A549 (cell line): ENCODE measurements around the gene IDH3G. TPM values are rescaled to one million over a fixed set of nuclear protein-coding genes. Genes with fewer than 3 reads are reported as not detected.

ENCODE experiments used
- ATAC-seq, 2 experiments: fragments of 200-7000 bp in 1 of 2; fragments of >200 bp in 1 of 2; cut with Nextera tagmentation in 1 of 2; cut with Tn5 transposase in 1 of 2; 3 replicates each; pipeline versions ENCODE4 v1.8.0 to v1.9.1; 2018 to 2020; ENCODE audit warnings: mild to moderate bottlenecking in 1 of 2, moderate library complexity in 1 of 2
- CTCF ChIA-PET: fragments of 300-600 bp; sonication (Branson Sonifier 250); formaldehyde crosslinking; extraction: SDS; loops from one replicate; lab custom pipeline; 2021; ENCODE audit warnings: antibody characterized with exemption, inconsistent platforms; lab: Yijun Ruan, JAX
- POLR2A ChIA-PET: fragments of 350-600 bp; formaldehyde crosslinking; extraction: SDS; loops from one replicate; lab custom pipeline; 2021; ENCODE audit warnings: antibody characterized with exemption, inconsistent platforms; lab: Yijun Ruan, JAX
- DNase-seq, 2 experiments: peaks; one replicate each; pipeline versions ENCODE4 v3.0.0 to v3.0.0-alpha.2; 2011 to 2016; ENCODE audit warnings: low read depth in 1 of 2, low spot score in 1 of 2
- FAIRE-seq: peaks from 2 replicates; lab custom pipeline; 2011; peaks lifted over from hg19 to GRCh38; lab: Jason Lieb, UNC
- H3K27ac ChIP-seq, 2 experiments: fragments of >200 bp; sonication (Bioruptor Twin); formaldehyde crosslinking; 3 replicates each; pipeline ENCODE4 v1.5.1; 2016 to 2017
- H3K4me1 ChIP-seq: fragments of >200 bp; sonication (Bioruptor Twin); formaldehyde crosslinking; 3 replicates; pipeline ENCODE4 v1.6.1; 2016
- H3K4me2 ChIP-seq: fragments of >200 bp; sonication (Bioruptor Twin); formaldehyde crosslinking; 3 replicates; pipeline ENCODE4 v1.6.1; 2016
- H3K4me3 ChIP-seq: fragments of >200 bp; sonication (Bioruptor Twin); formaldehyde crosslinking; 3 replicates; pipeline ENCODE4 v1.5.1; 2016
- H3K9me3 ChIP-seq: fragments of >200 bp; sonication (Bioruptor Twin); formaldehyde crosslinking; 3 replicates; pipeline ENCODE4 v1.6.1; 2016
- BHLHE40 ChIP-seq: IDR thresholded peaks from 2 replicates; pipeline ENCODE4 v1.6.1; 2012; ENCODE audit warnings: low read depth, low read length, inconsistent platforms
- CBX8 ChIP-seq: fragments of 200-600 bp; sonication (generic); IDR thresholded peaks from 2 replicates; pipeline ENCODE4 v1.6.1; 2016
- EP300 ChIP-seq, 2 experiments: fragments of >200 bp; sonication (Bioruptor Twin); formaldehyde crosslinking; IDR thresholded peaks; 2 replicates in 1 of 2; 3 replicates in 1 of 2; pipeline ENCODE4 v1.6.1; 2016 to 2017
- HES2 ChIP-seq: fragments of >200 bp; sonication (Bioruptor Twin); formaldehyde crosslinking; IDR thresholded peaks from 2 replicates; pipeline ENCODE4 v1.6.1; 2016
- HOXB13 ChIP-seq: fragments of 250-450 bp; sonication (Bioruptor Pico); IDR thresholded peaks from 2 replicates; pipeline ENCODE4 v1.5.0; 2020; ENCODE audit warnings: low read depth, mild to moderate bottlenecking, moderate library complexity
- HOXB5 ChIP-seq: fragments of 250-450 bp; sonication (Bioruptor Pico); IDR thresholded peaks from 2 replicates; pipeline ENCODE4 v1.5.0; 2020; ENCODE audit warnings: mild to moderate bottlenecking, moderate library complexity
- KDM1A ChIP-seq: fragments of 200-600 bp; sonication (generic); IDR thresholded peaks from 2 replicates; pipeline ENCODE4 v1.6.1; 2016; ENCODE audit warnings: low read depth, mild to moderate bottlenecking
- RAD21 ChIP-seq, 2 experiments: fragments of >200 bp in 1 of 2; sonication (Bioruptor Twin) in 1 of 2; formaldehyde crosslinking in 1 of 2; IDR thresholded peaks in 1 of 2; conservative IDR thresholded peaks in 1 of 2; 2 replicates in 1 of 2; 3 replicates in 1 of 2; pipeline ENCODE4 v1.6.1; 2012 to 2018; ENCODE audit warnings: inconsistent platforms in 1 of 2
- RARB ChIP-seq: fragments of 250-450 bp; sonication (Bioruptor Pico); IDR thresholded peaks from 2 replicates; pipeline ENCODE4 v1.8.0; 2021; ENCODE audit warnings: mild to moderate bottlenecking, moderate library complexity
- RCOR1 ChIP-seq: fragments of 150-350 bp; IDR thresholded peaks from 2 replicates; pipeline ENCODE4 v1.6.1; 2014; ENCODE audit warnings: antibody characterized with exemption, low read length, low read depth
- REST ChIP-seq: fragments of 200-600 bp; sonication (generic); IDR thresholded peaks from 2 replicates; pipeline ENCODE4 v1.6.1; 2016; ENCODE audit warnings: antibody characterized with exemption, mild to moderate bottlenecking, moderate library complexity
- RFX5 ChIP-seq: fragments of 450-650 bp; IDR thresholded peaks from 2 replicates; pipeline ENCODE4 v1.7.1; 2014; ENCODE audit warnings: antibody characterized with exemption, mild to moderate bottlenecking, moderate library complexity
- SREBF2 ChIP-seq: fragments of 450-650 bp; IDR thresholded peaks from 2 replicates; pipeline ENCODE4 v1.6.1; 2014; ENCODE audit warnings: mild to moderate bottlenecking, moderate library complexity
- ZFP36 ChIP-seq: fragments of 450-650 bp; IDR thresholded peaks from 2 replicates; pipeline ENCODE4 v1.6.1; 2014; ENCODE audit warnings: borderline replicate concordance; ENCODE audit not compliant: partially characterized antibody
- WGBS: methylation state at CpG from one replicate; pipeline ENCODE4 v1.1.6; 2017; ENCODE audit errors: missing lambda C conversion rate; 5-methylcytosine and 5-hydroxymethylcytosine counted together
- polyA plus RNA-seq, 4 experiments: library from polyadenylated mRNA; depleted of rRNA in 3 of 4; stranded (reverse); fragments of >200 nt; fragmentation: RNase III in 1 of 4; extraction: RNeasy Plus Mini Kit Qiagen cat#74134 plus additional on column Dnase treatment in 1 of 4; gene quantifications; 2 replicates in 3 of 4; 3 replicates in 1 of 4; pipeline ENCODE4 v1.2.3, GENCODE V29; 2011 to 2017
- TF ChIP-seq, protein P1 (sequence below): fragments of 450-650 bp; IDR thresholded peaks from 2 replicates; pipeline ENCODE4 v1.6.1; 2014; ENCODE audit warnings: antibody characterized with exemption
- TF ChIP-seq, protein P2 (sequence below): fragments of 250-450 bp; sonication (Bioruptor Pico); IDR thresholded peaks from 2 replicates; pipeline ENCODE4 v1.5.0; 2021; ENCODE audit warnings: mild to moderate bottlenecking, moderate library complexity, borderline replicate concordance
- TF ChIP-seq, protein P3 (sequence below): fragments of >200 bp; sonication (Bioruptor Twin); formaldehyde crosslinking; IDR thresholded peaks from 3 replicates; pipeline ENCODE4 v1.5.1; 2016

Gene IDH3G
- polyA plus RNA-seq, 2 of the 4 experiments (the other 2 are of a cell fraction) = 45.6 to 58.5 TPM

- TF ChIP-seq RARB (CRISPR knock-in tag) = no peak
- TF ChIP-seq, protein P1, sequence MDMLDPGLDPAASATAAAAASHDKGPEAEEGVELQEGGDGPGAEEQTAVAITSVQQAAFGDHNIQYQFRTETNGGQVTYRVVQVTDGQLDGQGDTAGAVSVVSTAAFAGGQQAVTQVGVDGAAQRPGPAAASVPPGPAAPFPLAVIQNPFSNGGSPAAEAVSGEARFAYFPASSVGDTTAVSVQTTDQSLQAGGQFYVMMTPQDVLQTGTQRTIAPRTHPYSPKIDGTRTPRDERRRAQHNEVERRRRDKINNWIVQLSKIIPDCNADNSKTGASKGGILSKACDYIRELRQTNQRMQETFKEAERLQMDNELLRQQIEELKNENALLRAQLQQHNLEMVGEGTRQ = no peak
- TF ChIP-seq BHLHE40 = no peak
- TF ChIP-seq RAD21 (conservative IDR thresholded peaks at IDR 0.05 in 1 of 2, IDR thresholded peaks at IDR 0.05 in 1 of 2) = no peak
- no peak for TF ChIP-seq ZFP36
- ChIA-PET POLR2A (no interaction called here), CTCF (no interaction called here)
- Histone ChIP-seq H3K27ac (no peak overlapping the region), H3K4me3 (no peak overlapping the region), H3K9me3 (no peaks in the 10 kb centered on the region), H3K4me1 (no peaks in the 10 kb centered on the region), H3K4me2 (no peak overlapping the region)
- 100% methylated on average over 2 of the region's 20 CpGs for WGBS
- DNase-seq (no peak), ATAC-seq (no peak), FAIRE-seq (no peak)
Measured at GRCh38 chrX:153776120-153776599, 18.0 kb downstream of the IDH3G start.

GRCh38 chrX:153775293-153776119, 18.7 kb downstream of the IDH3G start:
- Histone ChIP-seq H3K4me1 (no peaks in the 10 kb centered on the region), H3K9me3 (no peaks in the 10 kb centered on the region), H3K27ac (no peak overlapping the region), H3K4me3 (no peak overlapping the region), H3K4me2 (no peak overlapping the region)
- WGBS = 90% methylated on average over 2 of the region's 42 CpGs
- ATAC-seq = no peak
- no peak for FAIRE-seq
- no peak for DNase-seq
- ChIA-PET POLR2A (interaction anchor here (1.1 kb wide), 1 partner anchor 10 kb away, joined by 3 read pairs; no protein-coding TSS in a partner anchor), CTCF (interaction anchor here (1.1 kb wide), 1 partner anchor 12 kb away, joined by 4 read pairs; no protein-coding TSS in a partner anchor)
- TF ChIP-seq SREBF2 (no peak), RFX5 (no peak), KDM1A (no peak), CBX8 (no peak), HOXB13 (CRISPR knock-in tag) (no peak), ZFP36 (no peak), HES2 (no peak), RCOR1 (no peak), EP300 (IDR thresholded peaks at IDR 0.05) (no peak), RAD21 (conservative IDR thresholded peaks at IDR 0.05 in 1 of 2, IDR thresholded peaks at IDR 0.05 in 1 of 2) (no peak), HOXB5 (no peak), REST (no peak)
- TF ChIP-seq, protein P2, sequence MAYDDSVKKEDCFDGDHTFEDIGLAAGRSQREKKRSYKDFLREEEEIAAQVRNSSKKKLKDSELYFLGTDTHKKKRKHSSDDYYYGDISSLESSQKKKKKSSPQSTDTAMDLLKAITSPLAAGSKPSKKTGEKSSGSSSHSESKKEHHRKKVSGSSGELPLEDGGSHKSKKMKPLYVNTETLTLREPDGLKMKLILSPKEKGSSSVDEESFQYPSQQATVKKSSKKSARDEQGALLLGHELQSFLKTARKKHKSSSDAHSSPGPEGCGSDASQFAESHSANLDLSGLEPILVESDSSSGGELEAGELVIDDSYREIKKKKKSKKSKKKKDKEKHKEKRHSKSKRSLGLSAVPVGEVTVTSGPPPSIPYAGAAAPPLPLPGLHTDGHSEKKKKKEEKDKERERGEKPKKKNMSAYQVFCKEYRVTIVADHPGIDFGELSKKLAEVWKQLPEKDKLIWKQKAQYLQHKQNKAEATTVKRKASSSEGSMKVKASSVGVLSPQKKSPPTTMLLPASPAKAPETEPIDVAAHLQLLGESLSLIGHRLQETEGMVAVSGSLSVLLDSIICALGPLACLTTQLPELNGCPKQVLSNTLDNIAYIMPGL (CRISPR knock-in tag) = no peak
- TF ChIP-seq, protein P3, sequence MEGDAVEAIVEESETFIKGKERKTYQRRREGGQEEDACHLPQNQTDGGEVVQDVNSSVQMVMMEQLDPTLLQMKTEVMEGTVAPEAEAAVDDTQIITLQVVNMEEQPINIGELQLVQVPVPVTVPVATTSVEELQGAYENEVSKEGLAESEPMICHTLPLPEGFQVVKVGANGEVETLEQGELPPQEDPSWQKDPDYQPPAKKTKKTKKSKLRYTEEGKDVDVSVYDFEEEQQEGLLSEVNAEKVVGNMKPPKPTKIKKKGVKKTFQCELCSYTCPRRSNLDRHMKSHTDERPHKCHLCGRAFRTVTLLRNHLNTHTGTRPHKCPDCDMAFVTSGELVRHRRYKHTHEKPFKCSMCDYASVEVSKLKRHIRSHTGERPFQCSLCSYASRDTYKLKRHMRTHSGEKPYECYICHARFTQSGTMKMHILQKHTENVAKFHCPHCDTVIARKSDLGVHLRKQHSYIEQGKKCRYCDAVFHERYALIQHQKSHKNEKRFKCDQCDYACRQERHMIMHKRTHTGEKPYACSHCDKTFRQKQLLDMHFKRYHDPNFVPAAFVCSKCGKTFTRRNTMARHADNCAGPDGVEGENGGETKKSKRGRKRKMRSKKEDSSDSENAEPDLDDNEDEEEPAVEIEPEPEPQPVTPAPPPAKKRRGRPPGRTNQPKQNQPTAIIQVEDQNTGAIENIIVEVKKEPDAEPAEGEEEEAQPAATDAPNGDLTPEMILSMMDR = no peak
- TF ChIP-seq, protein P1 = no peak
